Liver (tissue), 9 donors: ENCODE measurements around the gene VTCN1. TPM values are rescaled to one million over a fixed set of nuclear protein-coding genes. Genes with fewer than 3 reads are reported as not detected.

Experiments
- DNase-seq: peaks from one replicate; pipeline ENCODE4 v3.0.0-alpha.2; 2017; ENCODE audit warnings: low spot score
- H3K27ac ChIP-seq, 2 donors: one replicate each; pipeline ENCODE4 v1.7.0; 2013; ENCODE audit warnings: inconsistent platforms in 2 of 2, low read length in 2 of 2, control low read depth in 1 of 2, low read depth in 1 of 2, mild to moderate bottlenecking in 1 of 2
- H3K27me3 ChIP-seq, 4 donors: one replicate each; pipeline versions ENCODE4 v1.6.1 to v1.7.0; 2013; ENCODE audit warnings: low read length in 3 of 4, inconsistent platforms in 1 of 4, mild to moderate bottlenecking in 1 of 4, moderate library complexity in 1 of 4; ENCODE audit not compliant: control insufficient read depth in 4 of 4, insufficient read depth in 4 of 4
- H3K36me3 ChIP-seq, 4 donors: one replicate each; pipeline versions ENCODE4 v1.6.1 to v1.7.0; 2013; ENCODE audit warnings: low read length in 3 of 4, mild to moderate bottlenecking in 3 of 4, low read depth in 1 of 4, moderate library complexity in 1 of 4; ENCODE audit not compliant: control insufficient read depth in 4 of 4, insufficient read depth in 3 of 4
- H3K4me1 ChIP-seq, 4 donors: one replicate each; pipeline versions ENCODE4 v1.6.1 to v1.7.0; 2013; ENCODE audit warnings: low read length in 3 of 4, mild to moderate bottlenecking in 3 of 4, moderate library complexity in 1 of 4; ENCODE audit not compliant: control insufficient read depth in 4 of 4, insufficient read depth in 4 of 4
- H3K4me3 ChIP-seq, 3 donors: one replicate each; pipeline versions ENCODE4 v1.6.1 to v1.7.0; 2013; ENCODE audit warnings: low read length in 3 of 3, control low read depth in 1 of 3, low read depth in 1 of 3, mild to moderate bottlenecking in 1 of 3
- H3K9ac ChIP-seq, 2 donors: one replicate each; pipeline ENCODE4 v1.7.0; 2013; ENCODE audit warnings: low read length in 2 of 2, mild to moderate bottlenecking in 2 of 2, moderate library complexity in 2 of 2, control low read depth in 1 of 2, low read depth in 1 of 2
- H3K9me3 ChIP-seq, 4 donors: one replicate each; pipeline versions ENCODE4 v1.6.1 to v1.7.0; 2013; ENCODE audit warnings: low read length in 3 of 4; ENCODE audit not compliant: control insufficient read depth in 4 of 4
- CTCF ChIP-seq: fragments of 150-350 bp; IDR thresholded peaks from 2 replicates; pipeline ENCODE4 v1.5.1; 2017; ENCODE audit warnings: improper control_type of control experiment, low read depth, low read length; ENCODE audit not compliant: missing input control
- EGR1 ChIP-seq, 2 donors: IDR thresholded peaks; 2 replicates each; pipeline ENCODE4 v1.6.1; 2016 to 2018; ENCODE audit warnings: antibody characterized with exemption in 2 of 2, low read depth in 2 of 2
- FOXA1 ChIP-seq: IDR thresholded peaks from 2 replicates; pipeline ENCODE4 v1.6.1; 2016; ENCODE audit warnings: antibody characterized with exemption
- FOXA2 ChIP-seq: IDR thresholded peaks from 2 replicates; pipeline ENCODE4 v1.6.1; 2016; ENCODE audit warnings: antibody characterized with exemption
- GABPA ChIP-seq, 2 donors: IDR thresholded peaks in 1 of 2; conservative IDR thresholded peaks in 1 of 2; 2 replicates each; pipeline ENCODE4 v1.6.1; 2016; ENCODE audit warnings: antibody characterized with exemption in 2 of 2, mild to moderate bottlenecking in 1 of 2, moderate library complexity in 1 of 2
- HNF4A ChIP-seq, 2 donors: conservative IDR thresholded peaks; 2 replicates each; pipeline ENCODE4 v1.6.1; 2016; ENCODE audit warnings: antibody characterized with exemption in 2 of 2, mild to moderate bottlenecking in 2 of 2
- HNF4G ChIP-seq: IDR thresholded peaks from 2 replicates; pipeline ENCODE4 v1.6.1; 2016; ENCODE audit warnings: antibody characterized with exemption
- JUND ChIP-seq, 2 donors: IDR thresholded peaks; 2 replicates each; pipeline ENCODE4 v1.6.1; 2016; ENCODE audit warnings: antibody characterized with exemption in 2 of 2
- RAD21 ChIP-seq, 2 donors: IDR thresholded peaks; 2 replicates each; pipeline ENCODE4 v1.6.1; 2016; ENCODE audit warnings: antibody characterized with exemption in 2 of 2, mild to moderate bottlenecking in 2 of 2
- RXRA ChIP-seq, 2 donors: IDR thresholded peaks; 2 replicates each; pipeline ENCODE4 v1.6.1; 2017 to 2018; ENCODE audit warnings: antibody characterized with exemption in 2 of 2, mild to moderate bottlenecking in 1 of 2
- SP1 ChIP-seq: IDR thresholded peaks from 2 replicates; pipeline ENCODE4 v1.6.1; 2018; ENCODE audit warnings: antibody characterized with exemption, mild to moderate bottlenecking
- TAF1 ChIP-seq: conservative IDR thresholded peaks from 2 replicates; pipeline ENCODE4 v1.6.1; 2016; ENCODE audit warnings: antibody characterized with exemption, mild to moderate bottlenecking
- YY1 ChIP-seq: IDR thresholded peaks from 2 replicates; pipeline ENCODE4 v1.6.1; 2016; ENCODE audit warnings: antibody characterized with exemption, mild to moderate bottlenecking
- WGBS: extraction: QIAGEN DNeasy Blood & Tissue Kit; methylation state at CpG from one replicate; pipeline ENCODE4 v1.1.7; 2013; 5-methylcytosine and 5-hydroxymethylcytosine counted together
- polyA plus RNA-seq, 2 donors: library from polyadenylated mRNA; stranded (reverse) in 1 of 2; unstranded in 1 of 2; fragments of 200-250 nt in 1 of 2; fragments of >200 nt in 1 of 2; fragmentation: Nextera tagmentation in 1 of 2; extraction: Ambion mirVana in 1 of 2; gene quantifications; one replicate each; pipeline versions ENCODE4 v1.2.1 to v1.2.3, GENCODE V29; 2013 to 2015
- total RNA-seq, 2 donors: library from RNA; depleted of rRNA; stranded (reverse); fragments of >200 nt; gene quantifications; one replicate each; pipeline ENCODE4 v1.2.3, GENCODE V29; 2014
- TF ChIP-seq, protein P1 (sequence below): IDR thresholded peaks from 2 replicates; pipeline ENCODE4 v1.6.1; 2016; ENCODE audit warnings: antibody characterized with exemption, mild to moderate bottlenecking
- TF ChIP-seq, protein P2 (sequence below): IDR thresholded peaks from 2 replicates; pipeline ENCODE4 v1.6.1; 2016; ENCODE audit warnings: antibody characterized with exemption
- TF ChIP-seq, protein P3 (sequence below): IDR thresholded peaks from 2 replicates; pipeline ENCODE4 v1.6.1; 2016; ENCODE audit warnings: antibody characterized with exemption
- donor health status: healthy.
- donor health status: healthy.
- donor health status: healthy.
- donor health status: healthy.
- donor health status: healthy.

Gene VTCN1
- total and polyA plus RNA-seq, 4 donors, result 0.28 to 1.0 (median 0.45) TPM

GRCh38 chr1:117146575-117147340 lies 64.0 kb downstream of the VTCN1 start (continued):
- TF ChIP-seq, protein P1, sequence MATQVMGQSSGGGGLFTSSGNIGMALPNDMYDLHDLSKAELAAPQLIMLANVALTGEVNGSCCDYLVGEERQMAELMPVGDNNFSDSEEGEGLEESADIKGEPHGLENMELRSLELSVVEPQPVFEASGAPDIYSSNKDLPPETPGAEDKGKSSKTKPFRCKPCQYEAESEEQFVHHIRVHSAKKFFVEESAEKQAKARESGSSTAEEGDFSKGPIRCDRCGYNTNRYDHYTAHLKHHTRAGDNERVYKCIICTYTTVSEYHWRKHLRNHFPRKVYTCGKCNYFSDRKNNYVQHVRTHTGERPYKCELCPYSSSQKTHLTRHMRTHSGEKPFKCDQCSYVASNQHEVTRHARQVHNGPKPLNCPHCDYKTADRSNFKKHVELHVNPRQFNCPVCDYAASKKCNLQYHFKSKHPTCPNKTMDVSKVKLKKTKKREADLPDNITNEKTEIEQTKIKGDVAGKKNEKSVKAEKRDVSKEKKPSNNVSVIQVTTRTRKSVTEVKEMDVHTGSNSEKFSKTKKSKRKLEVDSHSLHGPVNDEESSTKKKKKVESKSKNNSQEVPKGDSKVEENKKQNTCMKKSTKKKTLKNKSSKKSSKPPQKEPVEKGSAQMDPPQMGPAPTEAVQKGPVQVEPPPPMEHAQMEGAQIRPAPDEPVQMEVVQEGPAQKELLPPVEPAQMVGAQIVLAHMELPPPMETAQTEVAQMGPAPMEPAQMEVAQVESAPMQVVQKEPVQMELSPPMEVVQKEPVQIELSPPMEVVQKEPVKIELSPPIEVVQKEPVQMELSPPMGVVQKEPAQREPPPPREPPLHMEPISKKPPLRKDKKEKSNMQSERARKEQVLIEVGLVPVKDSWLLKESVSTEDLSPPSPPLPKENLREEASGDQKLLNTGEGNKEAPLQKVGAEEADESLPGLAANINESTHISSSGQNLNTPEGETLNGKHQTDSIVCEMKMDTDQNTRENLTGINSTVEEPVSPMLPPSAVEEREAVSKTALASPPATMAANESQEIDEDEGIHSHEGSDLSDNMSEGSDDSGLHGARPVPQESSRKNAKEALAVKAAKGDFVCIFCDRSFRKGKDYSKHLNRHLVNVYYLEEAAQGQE, result no peak
- TF ChIP-seq RXRA (IDR thresholded peaks at IDR 0.05) (no peak), FOXA2 (no peak), TAF1 (no peak), YY1 (no peak)
- TF ChIP-seq, protein P2, sequence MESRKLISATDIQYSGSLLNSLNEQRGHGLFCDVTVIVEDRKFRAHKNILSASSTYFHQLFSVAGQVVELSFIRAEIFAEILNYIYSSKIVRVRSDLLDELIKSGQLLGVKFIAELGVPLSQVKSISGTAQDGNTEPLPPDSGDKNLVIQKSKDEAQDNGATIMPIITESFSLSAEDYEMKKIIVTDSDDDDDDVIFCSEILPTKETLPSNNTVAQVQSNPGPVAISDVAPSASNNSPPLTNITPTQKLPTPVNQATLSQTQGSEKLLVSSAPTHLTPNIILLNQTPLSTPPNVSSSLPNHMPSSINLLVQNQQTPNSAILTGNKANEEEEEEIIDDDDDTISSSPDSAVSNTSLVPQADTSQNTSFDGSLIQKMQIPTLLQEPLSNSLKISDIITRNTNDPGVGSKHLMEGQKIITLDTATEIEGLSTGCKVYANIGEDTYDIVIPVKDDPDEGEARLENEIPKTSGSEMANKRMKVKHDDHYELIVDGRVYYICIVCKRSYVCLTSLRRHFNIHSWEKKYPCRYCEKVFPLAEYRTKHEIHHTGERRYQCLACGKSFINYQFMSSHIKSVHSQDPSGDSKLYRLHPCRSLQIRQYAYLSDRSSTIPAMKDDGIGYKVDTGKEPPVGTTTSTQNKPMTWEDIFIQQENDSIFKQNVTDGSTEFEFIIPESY, result no peak
- TF ChIP-seq, protein P3, sequence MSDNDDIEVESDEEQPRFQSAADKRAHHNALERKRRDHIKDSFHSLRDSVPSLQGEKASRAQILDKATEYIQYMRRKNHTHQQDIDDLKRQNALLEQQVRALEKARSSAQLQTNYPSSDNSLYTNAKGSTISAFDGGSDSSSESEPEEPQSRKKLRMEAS, result no peak

DNA sequence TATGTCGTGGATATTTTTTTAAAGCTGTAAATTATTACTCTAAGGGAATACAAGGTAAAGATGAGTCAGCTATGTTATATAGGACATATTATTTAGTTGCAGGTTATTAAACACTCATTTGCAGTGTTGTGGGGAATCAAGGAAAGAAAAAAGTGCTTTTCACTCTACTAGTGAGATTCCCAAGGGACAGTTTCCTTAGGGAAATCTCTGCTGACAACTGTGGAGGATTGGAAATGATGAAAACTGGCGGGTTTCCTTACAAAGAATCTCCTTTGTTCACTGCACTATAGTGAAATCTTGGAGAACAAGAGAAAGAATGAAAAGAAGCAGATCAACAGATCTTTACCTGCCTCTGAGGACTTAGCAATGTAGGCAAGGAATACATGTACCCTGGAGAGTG lies 64.7 kb downstream of the VTCN1 start:
- Histone ChIP-seq H3K4me1 (no peaks in the 10 kb centered on the region), H3K9ac (no peak overlapping the region), H3K36me3 (no peaks in the 10 kb centered on the region), H3K27ac (no peak overlapping the region), H3K4me3 (no peak overlapping the region), H3K9me3 (no peaks in the 10 kb centered on the region), H3K27me3 (no peaks in the 10 kb centered on the region)
- 84% methylated on average over 2 of the region's 2 CpGs for WGBS
- no peak for DNase-seq
- TF ChIP-seq SP1, result no peak

GRCh38 chr1:117143871-117144270 lies 66.9 kb downstream of the VTCN1 start:
- WGBS, result 94% methylated on average over 3 of the region's 3 CpGs
- H3K27me3 ChIP-seq, result no peaks in the 10 kb centered on the region
- no peaks in the 10 kb centered on the region for H3K4me1 ChIP-seq
- H3K36me3 ChIP-seq, result no peaks in the 10 kb centered on the region
- H3K27ac ChIP-seq, result no peak overlapping the region
- H3K9me3 ChIP-seq, result no peaks in the 10 kb centered on the region
- no peak overlapping the region for H3K9ac ChIP-seq
- DNase-seq, result no peak
- no peak for TF ChIP-seq FOXA1
- TF ChIP-seq TAF1, result no peak
- no peak for TF ChIP-seq SP1
- TF ChIP-seq RAD21 (IDR thresholded peaks at IDR 0.05), result no peak
- TF ChIP-seq CTCF, result no peak
- TF ChIP-seq, protein P3, result no peak
- TF ChIP-seq, protein P1, result no peak
- TF ChIP-seq EGR1 (IDR thresholded peaks at IDR 0.05; ENCODE audit: low read depth in 2 of 2), result no peak
- no peak for TF ChIP-seq GABPA (IDR thresholded peaks at IDR 0.05 in 1 of 2, conservative IDR thresholded peaks at IDR 0.05 in 1 of 2)
- TF ChIP-seq HNF4A (conservative IDR thresholded peaks at IDR 0.05), result no peak
- no peak for TF ChIP-seq YY1
- TF ChIP-seq FOXA2, result no peak
- TF ChIP-seq JUND (IDR thresholded peaks at IDR 0.05), result no peak
- TF ChIP-seq HNF4G, result no peak
- no peak for TF ChIP-seq RXRA (IDR thresholded peaks at IDR 0.05)
- no peak overlapping the region for H3K4me3 ChIP-seq
